ENCODE data around the gene IYD.

The IYD gene

GRCh38 chr6:150418827-150419594, 50.2 kb downstream of the IYD start:
- DNase-seq (ENCODE audit: low read depth), result no peak
- TF ChIP-seq, protein P1, sequence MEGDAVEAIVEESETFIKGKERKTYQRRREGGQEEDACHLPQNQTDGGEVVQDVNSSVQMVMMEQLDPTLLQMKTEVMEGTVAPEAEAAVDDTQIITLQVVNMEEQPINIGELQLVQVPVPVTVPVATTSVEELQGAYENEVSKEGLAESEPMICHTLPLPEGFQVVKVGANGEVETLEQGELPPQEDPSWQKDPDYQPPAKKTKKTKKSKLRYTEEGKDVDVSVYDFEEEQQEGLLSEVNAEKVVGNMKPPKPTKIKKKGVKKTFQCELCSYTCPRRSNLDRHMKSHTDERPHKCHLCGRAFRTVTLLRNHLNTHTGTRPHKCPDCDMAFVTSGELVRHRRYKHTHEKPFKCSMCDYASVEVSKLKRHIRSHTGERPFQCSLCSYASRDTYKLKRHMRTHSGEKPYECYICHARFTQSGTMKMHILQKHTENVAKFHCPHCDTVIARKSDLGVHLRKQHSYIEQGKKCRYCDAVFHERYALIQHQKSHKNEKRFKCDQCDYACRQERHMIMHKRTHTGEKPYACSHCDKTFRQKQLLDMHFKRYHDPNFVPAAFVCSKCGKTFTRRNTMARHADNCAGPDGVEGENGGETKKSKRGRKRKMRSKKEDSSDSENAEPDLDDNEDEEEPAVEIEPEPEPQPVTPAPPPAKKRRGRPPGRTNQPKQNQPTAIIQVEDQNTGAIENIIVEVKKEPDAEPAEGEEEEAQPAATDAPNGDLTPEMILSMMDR (IDR thresholded peaks at IDR 0.05; ENCODE audit: control insufficient read depth, insufficient read depth, low read depth, low read length, missing control alignments), result peak; percentile 76
- peak overlapping the region; percentile 35 for H3K4me3 ChIP-seq (ENCODE audit: control insufficient read depth, low read depth, low read length)

DNA sequence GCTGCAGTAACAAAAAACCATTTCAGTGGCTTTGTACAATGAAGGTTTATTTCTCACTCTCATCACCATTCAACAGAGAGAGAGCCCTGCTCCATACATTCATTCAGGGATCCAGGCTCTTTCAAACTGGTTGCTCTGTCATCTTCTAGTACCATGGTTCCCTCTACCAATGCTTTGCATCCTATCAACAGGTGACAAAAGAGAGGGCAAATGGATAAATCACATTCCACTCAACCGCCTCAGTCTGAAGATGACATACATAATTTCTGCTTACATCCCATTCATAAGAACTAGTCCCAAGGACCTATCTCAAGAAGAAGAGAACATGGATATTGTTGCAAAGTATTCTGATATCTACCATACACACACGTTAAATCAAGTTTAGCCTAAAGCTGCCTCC, 51.6 kb downstream of the IYD start:
- no peak for DNase-seq (ENCODE audit: low read depth)
- H3K4me3 ChIP-seq (ENCODE audit: control insufficient read depth, low read depth, low read length), result no peak overlapping the region
- TF ChIP-seq, protein P1 (IDR thresholded peaks at IDR 0.05; ENCODE audit: control insufficient read depth, insufficient read depth, low read depth, low read length, missing control alignments), result no peak

DNA sequence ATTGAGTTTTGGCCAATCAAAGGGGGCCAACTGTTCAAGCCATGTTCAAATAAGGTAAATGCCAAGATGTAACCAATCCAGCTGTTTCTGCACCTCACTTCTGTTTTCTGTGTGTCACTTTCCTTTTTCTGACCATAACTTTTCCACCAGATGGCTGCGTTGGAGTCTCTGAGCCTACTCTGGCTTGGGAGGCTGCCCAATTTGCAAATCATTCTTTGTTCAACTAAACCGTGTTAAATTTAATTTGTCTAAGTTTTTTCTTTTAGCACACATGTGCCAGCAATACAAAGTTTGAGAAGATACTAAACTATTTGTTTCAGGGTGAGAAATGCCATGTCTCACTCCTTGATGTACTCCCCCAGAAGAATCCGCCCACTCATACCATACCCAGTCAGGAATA, 52.1 kb downstream of the IYD start:
- no peak overlapping the region for H3K4me3 ChIP-seq (ENCODE audit: control insufficient read depth, low read depth, low read length)
- TF ChIP-seq, protein P1 (IDR thresholded peaks at IDR 0.05; ENCODE audit: control insufficient read depth, insufficient read depth, low read depth, low read length, missing control alignments), result no peak
- DNase-seq (ENCODE audit: low read depth), result no peak

- H3K4me3 ChIP-seq (ENCODE audit: control insufficient read depth, low read depth, low read length), result no peak overlapping the region
- TF ChIP-seq, protein P1 (IDR thresholded peaks at IDR 0.05; ENCODE audit: control insufficient read depth, insufficient read depth, low read depth, low read length, missing control alignments), result no peak
- DNase-seq (ENCODE audit: low read depth), result no peak
Observed at GRCh38 chr6:150425508-150425907, 56.7 kb downstream of the IYD start.

GRCh38 chr6:150426198-150426597, 57.4 kb downstream of the IYD start:
- no peak overlapping the region for H3K4me3 ChIP-seq (ENCODE audit: control insufficient read depth, low read depth, low read length)
- TF ChIP-seq, protein P1 (IDR thresholded peaks at IDR 0.05; ENCODE audit: control insufficient read depth, insufficient read depth, low read depth, low read length, missing control alignments), result no peak
- no peak for DNase-seq (ENCODE audit: low read depth)

DNA sequence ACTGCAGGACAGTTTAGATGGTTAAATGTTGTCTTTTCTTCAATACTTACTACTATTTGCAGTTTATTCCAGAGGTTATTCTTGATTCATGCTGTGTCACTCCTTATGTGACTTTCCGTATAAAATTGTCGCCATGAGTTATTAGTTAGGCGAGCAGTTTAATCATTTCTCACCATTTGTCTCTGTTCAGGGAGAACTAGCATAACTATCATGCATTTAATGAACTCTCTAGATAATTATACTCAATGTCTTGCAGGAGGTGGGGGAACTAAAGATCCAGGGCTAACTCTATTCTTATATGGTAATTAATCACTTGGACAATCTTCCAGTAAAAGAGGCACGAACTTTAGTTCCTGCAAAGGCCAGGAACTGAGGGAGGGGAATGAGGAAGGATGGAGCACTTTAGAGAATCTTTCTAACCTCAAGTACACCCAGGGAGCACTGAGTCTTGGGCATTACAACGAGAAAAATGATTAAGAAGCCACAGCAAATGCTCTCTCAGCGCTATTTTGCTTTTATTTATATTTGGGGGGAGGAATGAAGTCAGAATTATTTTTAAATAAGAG, 58.3 kb downstream of the IYD start:
- TF ChIP-seq, protein P1 (IDR thresholded peaks at IDR 0.05; ENCODE audit: control insufficient read depth, insufficient read depth, low read depth, low read length, missing control alignments), result no peak
- no peak overlapping the region for H3K4me3 ChIP-seq (ENCODE audit: control insufficient read depth, low read depth, low read length)
- no peak for DNase-seq (ENCODE audit: low read depth)
